ENCODE measurements around the gene KIF15. TPM values are rescaled to one million over a fixed set of nuclear protein-coding genes. Genes with fewer than 3 reads are reported as not detected.

Gene KIF15
- total RNA-seq, 1 experiment from 2014 or later, result 23.7 TPM

DNA sequence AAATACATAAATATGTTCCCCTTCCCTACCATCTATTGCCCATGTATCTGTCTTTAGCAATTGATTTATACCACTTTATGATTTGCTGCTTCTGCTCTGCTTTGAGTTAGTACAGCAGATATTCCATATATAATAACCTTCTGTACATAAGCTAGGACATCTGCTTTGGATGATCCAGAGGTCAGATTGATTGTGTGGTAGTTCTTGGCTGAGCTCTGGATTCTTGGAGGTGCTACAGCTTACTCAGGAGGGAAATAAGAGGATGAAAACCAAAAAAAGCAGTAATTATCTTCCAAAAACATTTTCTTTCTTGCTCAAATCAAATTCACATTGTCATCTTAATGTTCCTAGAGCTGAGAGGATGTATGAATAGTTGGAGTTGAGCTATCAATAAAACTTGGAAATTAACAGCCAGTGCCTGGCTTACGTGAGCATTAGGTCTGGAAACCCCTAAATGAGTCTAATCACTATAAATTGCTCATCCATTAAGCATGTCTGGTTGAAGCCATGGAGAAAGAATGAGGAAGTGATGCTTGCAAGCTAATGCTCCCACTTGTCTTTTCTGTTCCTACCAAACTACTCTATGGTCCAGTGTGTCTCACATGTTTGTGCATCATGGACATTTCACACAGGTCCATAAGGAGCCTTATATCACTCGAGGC, 63.8 kb downstream of the KIF15 start:
- H3K4me1 Mint-ChIP-seq, result no peaks in the 10 kb centered on the region
- TF ChIP-seq, protein P1, sequence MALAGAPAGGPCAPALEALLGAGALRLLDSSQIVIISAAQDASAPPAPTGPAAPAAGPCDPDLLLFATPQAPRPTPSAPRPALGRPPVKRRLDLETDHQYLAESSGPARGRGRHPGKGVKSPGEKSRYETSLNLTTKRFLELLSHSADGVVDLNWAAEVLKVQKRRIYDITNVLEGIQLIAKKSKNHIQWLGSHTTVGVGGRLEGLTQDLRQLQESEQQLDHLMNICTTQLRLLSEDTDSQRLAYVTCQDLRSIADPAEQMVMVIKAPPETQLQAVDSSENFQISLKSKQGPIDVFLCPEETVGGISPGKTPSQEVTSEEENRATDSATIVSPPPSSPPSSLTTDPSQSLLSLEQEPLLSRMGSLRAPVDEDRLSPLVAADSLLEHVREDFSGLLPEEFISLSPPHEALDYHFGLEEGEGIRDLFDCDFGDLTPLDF (CRISPR knock-in tag; IDR thresholded peaks at IDR 0.05), result no peak
- TF ChIP-seq KAT7 (CRISPR knock-in tag; IDR thresholded peaks at IDR 0.05; ENCODE audit: borderline replicate concordance), result no peak
- no peak for TF ChIP-seq ELF4 (CRISPR knock-in tag; IDR thresholded peaks at IDR 0.05; ENCODE audit: low read depth)
- no peak for TF ChIP-seq SMAD3 (CRISPR knock-in tag; IDR thresholded peaks at IDR 0.05; ENCODE audit: borderline replicate concordance)
- TF ChIP-seq CBFB (CRISPR knock-in tag; IDR thresholded peaks at IDR 0.05; ENCODE audit: low read depth), result no peak
- no peak for TF ChIP-seq MAX (CRISPR knock-in tag; IDR thresholded peaks at IDR 0.05)
- TF ChIP-seq ZNF121 (CRISPR knock-in tag; IDR thresholded peaks at IDR 0.05), result no peak
- ATAC-seq (no peak), DNase-seq (ENCODE audit: low spot score) (no peak)
- peaks cover 75% of the 10 kb centered on the region for H3K36me3 Mint-ChIP-seq
- H3K27ac Mint-ChIP-seq, result no peak overlapping the region
- ChIA-PET POLR2A (no interaction called here), CTCF (no interaction called here)
- H3K4me3 Mint-ChIP-seq, result no peak overlapping the region
- H3K27me3 Mint-ChIP-seq (ENCODE audit: low read depth), result peaks cover 4% of the 10 kb centered on the region; the same call in 1 of the 2 replicates
- H3K9me3 Mint-ChIP-seq, result peaks cover 15% of the 10 kb centered on the region

DNA sequence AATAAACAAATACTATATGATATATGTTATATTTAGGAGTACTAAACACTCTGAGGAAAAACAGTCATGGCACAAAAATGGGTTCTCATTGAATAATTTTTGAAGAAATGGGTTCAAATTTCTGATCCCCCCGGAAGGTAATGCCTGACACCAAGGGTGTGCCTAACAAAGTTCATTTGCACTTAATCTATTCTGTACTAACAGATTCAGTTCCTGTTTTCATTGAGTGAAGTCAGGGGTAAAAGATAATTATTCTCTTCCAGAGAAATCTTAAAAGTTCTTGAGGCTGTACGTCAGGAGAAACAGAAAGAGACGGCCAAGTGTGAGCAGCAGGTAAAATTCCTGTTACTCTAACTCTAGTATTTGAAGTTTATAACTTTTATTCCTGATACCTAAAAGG, 65.6 kb downstream of the KIF15 start:
- no peak for DNase-seq (ENCODE audit: low spot score)
- Mint-ChIP-seq H3K27me3 (ENCODE audit: low read depth) (peaks cover 3% of the 10 kb centered on the region; the same call in 1 of the 2 replicates), H3K4me3 (no peak overlapping the region), H3K36me3 (peaks cover 78% of the 10 kb centered on the region), H3K9me3 (peaks cover 11% of the 10 kb centered on the region), H3K4me1 (no peaks in the 10 kb centered on the region), H3K27ac (no peak overlapping the region)
- CTCF ChIA-PET, result no interaction called here
- POLR2A ChIA-PET, result no interaction called here
- TF ChIP-seq, protein P2, sequence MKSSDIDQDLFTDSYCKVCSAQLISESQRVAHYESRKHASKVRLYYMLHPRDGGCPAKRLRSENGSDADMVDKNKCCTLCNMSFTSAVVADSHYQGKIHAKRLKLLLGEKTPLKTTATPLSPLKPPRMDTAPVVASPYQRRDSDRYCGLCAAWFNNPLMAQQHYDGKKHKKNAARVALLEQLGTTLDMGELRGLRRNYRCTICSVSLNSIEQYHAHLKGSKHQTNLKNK (CRISPR knock-in tag; IDR thresholded peaks at IDR 0.05), result no peak
- no peak for ATAC-seq

DNA sequence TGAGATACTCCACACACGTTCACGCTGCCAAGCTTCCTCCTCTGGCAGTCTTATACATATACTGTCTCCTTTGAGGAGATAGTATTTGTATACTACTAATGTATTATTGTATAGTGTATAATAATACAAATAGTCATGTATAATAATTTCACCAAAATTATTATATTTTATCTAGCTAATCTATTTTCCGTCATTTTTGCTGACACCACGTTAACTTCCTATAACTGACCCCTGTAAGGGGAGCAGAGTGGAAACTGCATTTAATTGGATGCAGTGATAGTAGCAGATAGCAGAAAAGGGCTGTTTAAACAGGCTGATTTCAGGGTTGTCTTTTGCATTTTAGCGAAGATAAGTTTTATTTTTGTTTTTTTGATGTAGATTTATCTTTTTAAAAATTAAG, 69.6 kb downstream of the KIF15 start:
- no peak for ATAC-seq
- Mint-ChIP-seq H3K4me3 (no peak overlapping the region), H3K27me3 (ENCODE audit: low read depth) (no peaks in the 10 kb centered on the region), H3K36me3 (peaks cover 61% of the 10 kb centered on the region), H3K27ac (no peak overlapping the region), H3K9me3 (peaks cover 5% of the 10 kb centered on the region), H3K4me1 (no peaks in the 10 kb centered on the region)
- CTCF ChIA-PET, result no interaction called here
- no peak for DNase-seq (ENCODE audit: low spot score)
- POLR2A ChIA-PET, result no interaction called here
- TF ChIP-seq TP53 (CRISPR knock-in tag; IDR thresholded peaks at IDR 0.05), result no peak
- TF ChIP-seq AR (CRISPR knock-in tag; IDR thresholded peaks at IDR 0.05), result no peak
- TF ChIP-seq JUN (CRISPR knock-in tag; IDR thresholded peaks at IDR 0.05), result no peak
- no peak for TF ChIP-seq PRRX2 (CRISPR knock-in tag; IDR thresholded peaks at IDR 0.05)
- no peak for TF ChIP-seq NR3C1 (CRISPR knock-in tag; conservative IDR thresholded peaks at IDR 0.05; ENCODE audit: low read depth)
- TF ChIP-seq MAX (CRISPR knock-in tag; IDR thresholded peaks at IDR 0.05), result no peak
- TF ChIP-seq, protein P1 (CRISPR knock-in tag; IDR thresholded peaks at IDR 0.05), result no peak
- TF ChIP-seq USF2 (CRISPR knock-in tag; IDR thresholded peaks at IDR 0.05), result no peak

Data from WTC11 (cell line).